Upper lobe of right lung (tissue), 1 donor: ENCODE measurements around the gene MSH3. TPM values are rescaled to one million over a fixed set of nuclear protein-coding genes. Genes with fewer than 3 reads are reported as not detected.

Experiments
- ATAC-seq: fragments of 200-7000 bp; cut with Tn5 transposase; one replicate; pipeline ENCODE4 v1.9.1; 2020; ENCODE audit warnings: mild to moderate bottlenecking, moderate library complexity
- DNase-seq: peaks from one replicate; pipeline ENCODE4 v3.0.0-alpha.2; 2020
- H3K27ac ChIP-seq: fragments of 200-600 bp; one replicate; pipeline ENCODE4 v1.8.0; 2022
- H3K27me3 ChIP-seq: fragments of 200-600 bp; one replicate; pipeline ENCODE4 v1.8.0; 2022; ENCODE audit warnings: mild to moderate bottlenecking
- H3K36me3 ChIP-seq: fragments of 200-600 bp; one replicate; pipeline ENCODE4 v1.8.0; 2022
- H3K4me1 ChIP-seq: fragments of 200-600 bp; one replicate; pipeline ENCODE4 v1.8.0; 2022
- H3K4me3 ChIP-seq: fragments of 200-600 bp; one replicate; pipeline ENCODE4 v1.8.0; 2022; ENCODE audit warnings: mild to moderate bottlenecking
- H3K9me3 ChIP-seq: fragments of 200-600 bp; one replicate; pipeline ENCODE4 v1.8.0; 2022
- intact Hi-C: fragments of 100-400 bp; cut with DNase I; formaldehyde crosslinking; loops from one replicate; pipeline ENCODE4 v1.11.0; 2022
- long read RNA-seq: library from polyadenylated mRNA; unstranded; transcript quantifications from one replicate; pipeline ENCODE4 v2.0.0, GENCODE V29; 2021
- total RNA-seq: library from RNA; stranded (reverse); fragmentation: NEBNext Ultra II Directional; extraction: Animal tissue kit (Norgen Biotek cat#: 25700); gene quantifications from one replicate; pipeline ENCODE4 v1.2.1, GENCODE V29; 2021
- TF ChIP-seq, protein P1 (sequence below): fragments of 200-600 bp; IDR thresholded peaks from one replicate; pipeline ENCODE4 v1.8.0; 2022; ENCODE audit warnings: antibody characterized with exemption
- donor health status: DM: no; HTN: yes; CAD: no; lungs with severe emphysema.

Gene MSH3
- total RNA-seq: 13.7 TPM
- long read RNA-seq, full-length matches to known transcripts: 14 of 20 reads
- long read RNA-seq, partial matches to known transcripts: 4 of 20 reads
- long read RNA-seq, other reads (novel, unspliced or antisense): 2 of 20 reads

DNA sequence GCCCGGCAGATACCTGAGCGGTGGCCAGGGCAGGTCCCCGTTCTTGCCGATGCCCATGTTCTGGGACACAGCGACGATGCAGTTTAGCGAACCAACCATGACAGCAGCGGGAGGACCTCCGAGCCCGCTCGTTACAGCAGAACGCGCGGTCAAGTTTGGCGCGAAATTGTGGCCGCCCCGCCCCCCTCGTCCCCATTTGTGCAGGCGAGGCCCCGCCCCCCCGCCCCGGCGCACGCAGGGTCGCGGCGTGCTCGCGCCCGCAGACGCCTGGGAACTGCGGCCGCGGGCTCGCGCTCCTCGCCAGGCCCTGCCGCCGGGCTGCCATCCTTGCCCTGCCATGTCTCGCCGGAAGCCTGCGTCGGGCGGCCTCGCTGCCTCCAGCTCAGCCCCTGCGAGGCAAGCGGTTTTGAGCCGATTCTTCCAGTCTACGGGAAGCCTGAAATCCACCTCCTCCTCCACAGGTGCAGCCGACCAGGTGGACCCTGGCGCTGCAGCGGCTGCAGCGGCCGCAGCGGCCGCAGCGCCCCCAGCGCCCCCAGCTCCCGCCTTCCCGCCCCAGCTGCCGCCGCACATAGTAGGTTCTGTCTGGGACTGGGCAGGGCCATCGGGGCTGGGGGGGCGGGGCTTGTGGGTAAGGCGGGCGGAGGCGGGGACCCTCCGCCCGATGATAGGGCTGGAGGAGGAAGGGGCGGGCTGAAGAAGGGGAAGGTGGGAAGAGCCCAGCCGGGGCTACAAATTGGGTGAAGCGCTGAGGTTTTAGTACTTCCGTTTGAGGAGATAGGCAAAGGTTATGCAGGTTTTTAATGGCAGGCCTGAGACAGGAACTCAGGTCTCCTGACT is at the start of gene MSH3, which contains the start of gene DHFR:
Gene MSH3 (plus strand): TSS at position 262 of the 840 bp plus-strand sequence. CDS start 76 bp downstream, at position 338.
Gene DHFR (minus strand): TSS at position 593 of the 840 bp plus-strand sequence. CDS start 494 bp downstream, at position 99.
- intact Hi-C loops: no loop called here
- H3K36me3 ChIP-seq: peaks cover 29% of the 10 kb centered on the region
- TF ChIP-seq, protein P1, sequence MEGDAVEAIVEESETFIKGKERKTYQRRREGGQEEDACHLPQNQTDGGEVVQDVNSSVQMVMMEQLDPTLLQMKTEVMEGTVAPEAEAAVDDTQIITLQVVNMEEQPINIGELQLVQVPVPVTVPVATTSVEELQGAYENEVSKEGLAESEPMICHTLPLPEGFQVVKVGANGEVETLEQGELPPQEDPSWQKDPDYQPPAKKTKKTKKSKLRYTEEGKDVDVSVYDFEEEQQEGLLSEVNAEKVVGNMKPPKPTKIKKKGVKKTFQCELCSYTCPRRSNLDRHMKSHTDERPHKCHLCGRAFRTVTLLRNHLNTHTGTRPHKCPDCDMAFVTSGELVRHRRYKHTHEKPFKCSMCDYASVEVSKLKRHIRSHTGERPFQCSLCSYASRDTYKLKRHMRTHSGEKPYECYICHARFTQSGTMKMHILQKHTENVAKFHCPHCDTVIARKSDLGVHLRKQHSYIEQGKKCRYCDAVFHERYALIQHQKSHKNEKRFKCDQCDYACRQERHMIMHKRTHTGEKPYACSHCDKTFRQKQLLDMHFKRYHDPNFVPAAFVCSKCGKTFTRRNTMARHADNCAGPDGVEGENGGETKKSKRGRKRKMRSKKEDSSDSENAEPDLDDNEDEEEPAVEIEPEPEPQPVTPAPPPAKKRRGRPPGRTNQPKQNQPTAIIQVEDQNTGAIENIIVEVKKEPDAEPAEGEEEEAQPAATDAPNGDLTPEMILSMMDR: no peak
- peak within 1 kb of the TSS; percentile 83 for H3K4me3 ChIP-seq
- H3K27ac ChIP-seq: peak within 1 kb of the TSS; percentile 93
- H3K4me1 ChIP-seq: peaks cover 19% of the 10 kb centered on the region
- peak; percentile 93 for DNase-seq
- peak; percentile 94 for ATAC-seq
- H3K9me3 ChIP-seq: no peaks in the 10 kb centered on the region
- H3K27me3 ChIP-seq: no peaks in the 10 kb centered on the region

DNA sequence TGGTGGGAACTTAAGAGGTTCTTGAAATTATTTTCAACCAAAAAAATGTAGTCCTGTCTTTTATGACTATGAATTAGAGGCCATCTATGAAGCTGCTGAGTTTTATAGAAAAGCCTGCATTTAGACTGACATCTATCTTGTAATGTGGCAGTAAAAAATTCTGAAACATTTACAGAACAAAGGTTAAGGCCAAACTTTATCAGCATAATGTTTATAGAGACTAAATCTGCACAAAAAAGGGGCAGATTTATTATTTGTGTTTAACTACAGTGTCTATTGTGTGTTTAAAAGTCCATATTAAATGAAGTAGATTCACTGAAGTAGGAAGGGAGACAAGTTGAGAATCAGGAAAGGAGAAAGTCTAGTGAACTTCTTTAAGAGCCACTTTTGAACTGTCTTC is 47.1 kb upstream of the MSH3 start:
- TF ChIP-seq, protein P1: no peak
- H3K4me1 ChIP-seq: no peaks in the 10 kb centered on the region

DNA sequence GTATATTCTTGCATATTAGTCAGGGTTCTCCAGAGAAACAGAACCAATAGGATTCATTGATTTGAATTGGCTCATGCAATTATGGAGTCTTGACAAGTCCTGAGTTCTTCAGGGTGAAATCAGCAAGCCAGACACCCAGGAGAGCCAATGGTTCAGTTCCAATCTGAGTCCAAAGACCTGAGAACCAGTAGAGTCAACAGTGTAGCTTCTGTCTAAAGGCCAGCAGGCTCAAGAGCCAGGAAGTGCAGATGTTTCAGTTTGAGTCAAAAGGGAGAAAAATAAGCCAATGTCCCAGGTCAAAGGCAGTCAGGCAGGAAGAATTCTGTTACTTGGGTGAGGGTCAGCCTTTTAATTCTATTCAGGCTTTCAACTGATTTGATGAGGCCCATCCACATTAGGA is 46.6 kb upstream of the MSH3 start:
- no peak overlapping the region for H3K27ac ChIP-seq
- H3K4me3 ChIP-seq: no peak overlapping the region
- H3K9me3 ChIP-seq: no peaks in the 10 kb centered on the region
- no peaks in the 10 kb centered on the region for H3K27me3 ChIP-seq
- ATAC-seq (no peak), DNase-seq (no peak)
- TF ChIP-seq, protein P1: no peak
- no peaks in the 10 kb centered on the region for H3K36me3 ChIP-seq
- intact Hi-C loops: no loop called here
- no peaks in the 10 kb centered on the region for H3K4me1 ChIP-seq

More for the DNA sequence above, 47.1 kb upstream of the MSH3 start:
- Histone ChIP-seq H3K9me3 (no peaks in the 10 kb centered on the region), H3K36me3 (no peaks in the 10 kb centered on the region), H3K27ac (no peak overlapping the region), H3K27me3 (no peaks in the 10 kb centered on the region), H3K4me3 (no peak overlapping the region)
- DNase-seq: no peak
- intact Hi-C loops: no loop called here
- ATAC-seq: no peak

DNA sequence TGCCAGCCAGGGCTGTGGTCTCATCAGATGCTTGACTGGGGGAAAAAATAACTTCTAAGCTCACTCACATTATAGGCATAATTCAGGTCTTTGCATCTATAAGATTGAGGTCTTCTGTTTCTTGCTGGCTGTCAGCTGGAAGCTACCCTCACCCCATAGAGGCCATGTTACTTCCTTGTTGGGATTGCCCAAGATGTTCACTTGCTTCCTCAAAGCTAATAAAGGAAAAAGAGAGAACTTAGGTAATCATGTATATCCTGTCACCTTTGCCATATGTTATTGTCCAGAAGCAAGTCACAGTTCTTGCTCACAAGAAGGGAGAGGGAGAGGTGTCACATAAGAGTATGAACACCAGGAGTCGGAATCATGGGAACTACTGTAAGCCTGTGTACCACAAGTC is 45.7 kb upstream of the MSH3 start:
- Histone ChIP-seq H3K36me3 (no peaks in the 10 kb centered on the region), H3K27ac (no peak overlapping the region), H3K4me3 (no peak overlapping the region), H3K4me1 (no peaks in the 10 kb centered on the region), H3K9me3 (no peaks in the 10 kb centered on the region), H3K27me3 (no peaks in the 10 kb centered on the region)
- peak; percentile 90 for ATAC-seq
- TF ChIP-seq, protein P1: no peak
- no peak for DNase-seq
- intact Hi-C loops: no loop called here

DNA sequence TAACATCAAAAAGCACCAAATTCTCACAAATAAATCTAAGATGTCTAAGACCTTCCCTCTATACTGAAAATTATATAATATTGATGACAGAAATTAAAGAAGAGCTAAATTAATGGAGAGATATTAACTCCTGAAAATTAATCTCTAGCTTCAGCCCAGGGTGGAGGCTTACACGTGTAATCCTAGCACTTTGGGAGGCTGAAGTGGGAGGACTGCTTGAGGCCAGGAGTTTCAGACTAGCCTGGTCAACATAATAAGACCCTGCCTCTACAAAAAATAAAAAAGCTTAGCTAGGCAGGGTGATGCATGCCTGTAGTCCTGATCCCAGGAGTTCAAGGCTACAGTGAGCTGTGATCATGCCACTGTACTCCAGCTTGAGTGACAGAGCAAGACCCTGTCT is 44.8 kb upstream of the MSH3 start:
- no peak overlapping the region for H3K4me3 ChIP-seq
- ATAC-seq (no peak), DNase-seq (no peak)
- intact Hi-C loops: no loop called here
- no peaks in the 10 kb centered on the region for H3K27me3 ChIP-seq
- TF ChIP-seq, protein P1: no peak
- no peaks in the 10 kb centered on the region for H3K4me1 ChIP-seq
- H3K36me3 ChIP-seq: no peaks in the 10 kb centered on the region
- no peak overlapping the region for H3K27ac ChIP-seq
- no peaks in the 10 kb centered on the region for H3K9me3 ChIP-seq
